Breast epithelium (tissue), 4 donors: Measurements from ENCODE around the gene COL26A1. TPM values are rescaled to one million over a fixed set of nuclear protein-coding genes. Genes with fewer than 3 reads are reported as not detected.
A peak's percentile ranks its signal among the peaks of the same experiment; 100 is the strongest.

Experiments used
- DNase-seq, 2 donors: peaks; one replicate each; pipeline ENCODE4 v3.0.0-alpha.2; 2019; ENCODE audit warnings: low spot score in 2 of 2
- H3K27ac ChIP-seq, 2 donors: fragments of 200-600 bp; sonication (generic) in 1 of 2; one replicate each; pipeline ENCODE4 v1.5.1; 2016 to 2019; ENCODE audit warnings: mild to moderate bottlenecking in 1 of 2
- H3K27me3 ChIP-seq, 2 donors: fragments of 200-600 bp; sonication (generic) in 1 of 2; one replicate each; pipeline versions ENCODE4 v1.5.1 to v1.6.0; 2017 to 2019; ENCODE audit warnings: control low read depth in 1 of 2, mild to moderate bottlenecking in 1 of 2
- H3K36me3 ChIP-seq: fragments of 200-600 bp; one replicate; pipeline ENCODE4 v1.5.1; 2019
- H3K4me1 ChIP-seq, 2 donors: fragments of 200-600 bp; sonication (generic); one replicate each; pipeline ENCODE4 v1.5.1; 2016 to 2019; ENCODE audit warnings: control low read depth in 1 of 2
- H3K4me3 ChIP-seq, 3 donors: fragments of 200-600 bp; sonication (generic); 1 replicate in 2 of 3; 2 replicates in 1 of 3; pipeline ENCODE4 v1.5.1; 2016 to 2019; ENCODE audit warnings: mild to moderate bottlenecking in 3 of 3, moderate library complexity in 2 of 3
- H3K9me3 ChIP-seq, 2 donors: fragments of 200-600 bp; sonication (generic) in 1 of 2; one replicate each; pipeline ENCODE4 v1.5.1; 2016 to 2019; ENCODE audit warnings: control low read depth in 1 of 2
- POLR2A ChIP-seq: fragments of 450-650 bp; IDR thresholded peaks from one replicate; pipeline ENCODE4 v1.6.1; 2016; ENCODE audit warnings: antibody characterized with exemption, mild to moderate bottlenecking, moderate library complexity
- POLR2AphosphoS5 ChIP-seq, 3 donors: sonication (generic); formaldehyde crosslinking; IDR thresholded peaks; one replicate each; pipeline ENCODE4 v1.6.1; 2017; ENCODE audit warnings: antibody characterized with exemption in 3 of 3
- intact Hi-C: fragments of 100-400 bp; cut with DNase I; formaldehyde crosslinking; loops from one replicate; pipeline ENCODE4 v1.15.1; 2023; ENCODE audit warnings: low total_unique reads
- total RNA-seq, 3 donors: library from RNA; depleted of rRNA; stranded (reverse); fragments of >200 nt; gene quantifications; one replicate each; pipeline ENCODE4 v1.1.0, GENCODE V29; 2016
- TF ChIP-seq, protein P1 (sequence below), 3 donors: fragments of 450-650 bp; IDR thresholded peaks; one replicate each; pipeline ENCODE4 v1.5.1; 2016 to 2017; ENCODE audit warnings: antibody characterized with exemption in 3 of 3, mild to moderate bottlenecking in 3 of 3, moderate library complexity in 3 of 3

The COL26A1 gene
- total RNA-seq, 3 donors from 2014 or later = not detected

- TF ChIP-seq POLR2AphosphoS5 (IDR thresholded peaks at IDR 0.05) = no peak
- TF ChIP-seq POLR2A = no peak
- TF ChIP-seq, protein P1, sequence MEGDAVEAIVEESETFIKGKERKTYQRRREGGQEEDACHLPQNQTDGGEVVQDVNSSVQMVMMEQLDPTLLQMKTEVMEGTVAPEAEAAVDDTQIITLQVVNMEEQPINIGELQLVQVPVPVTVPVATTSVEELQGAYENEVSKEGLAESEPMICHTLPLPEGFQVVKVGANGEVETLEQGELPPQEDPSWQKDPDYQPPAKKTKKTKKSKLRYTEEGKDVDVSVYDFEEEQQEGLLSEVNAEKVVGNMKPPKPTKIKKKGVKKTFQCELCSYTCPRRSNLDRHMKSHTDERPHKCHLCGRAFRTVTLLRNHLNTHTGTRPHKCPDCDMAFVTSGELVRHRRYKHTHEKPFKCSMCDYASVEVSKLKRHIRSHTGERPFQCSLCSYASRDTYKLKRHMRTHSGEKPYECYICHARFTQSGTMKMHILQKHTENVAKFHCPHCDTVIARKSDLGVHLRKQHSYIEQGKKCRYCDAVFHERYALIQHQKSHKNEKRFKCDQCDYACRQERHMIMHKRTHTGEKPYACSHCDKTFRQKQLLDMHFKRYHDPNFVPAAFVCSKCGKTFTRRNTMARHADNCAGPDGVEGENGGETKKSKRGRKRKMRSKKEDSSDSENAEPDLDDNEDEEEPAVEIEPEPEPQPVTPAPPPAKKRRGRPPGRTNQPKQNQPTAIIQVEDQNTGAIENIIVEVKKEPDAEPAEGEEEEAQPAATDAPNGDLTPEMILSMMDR (IDR thresholded peaks at IDR 0.05) = no peak
- Histone ChIP-seq H3K4me3 (peak overlapping the region in 1 of 3 donors; percentile 22), H3K27me3 (no peaks in the 10 kb centered on the region), H3K36me3 (no peaks in the 10 kb centered on the region), H3K27ac (no peak overlapping the region), H3K9me3 (no peaks in the 10 kb centered on the region), H3K4me1 (no peaks in the 10 kb centered on the region)
- peak in 1 of 2 donors; percentile 37 for DNase-seq
- intact Hi-C loops = no loop called here
Measured at GRCh38 chr7:101378751-101379174, 16.1 kb downstream of the COL26A1 start.

GRCh38 chr7:101379302-101379701, 16.6 kb downstream of the COL26A1 start:
- Histone ChIP-seq H3K27me3 (no peaks in the 10 kb centered on the region), H3K4me1 (no peaks in the 10 kb centered on the region)
- intact Hi-C loops = no loop called here

GRCh38 chr7:101381549-101382111, 19.0 kb downstream of the COL26A1 start:
- Histone ChIP-seq H3K36me3 (no peaks in the 10 kb centered on the region), H3K4me3 (no peak overlapping the region), H3K9me3 (no peaks in the 10 kb centered on the region), H3K27ac (no peak overlapping the region), H3K27me3 (no peaks in the 10 kb centered on the region), H3K4me1 (no peaks in the 10 kb centered on the region)
- no peak for DNase-seq
- TF ChIP-seq, protein P1 (IDR thresholded peaks at IDR 0.05) = no peak
- TF ChIP-seq POLR2A = no peak
- intact Hi-C loops = no loop called here

More at GRCh38 chr7:101379302-101379701, 16.6 kb downstream of the COL26A1 start:
- H3K27ac ChIP-seq = peak overlapping the region in 1 of 2 donors; percentile 19
- no peaks in the 10 kb centered on the region for H3K36me3 ChIP-seq
- TF ChIP-seq POLR2AphosphoS5 (IDR thresholded peaks at IDR 0.05) (no peak), POLR2A (no peak)
- TF ChIP-seq, protein P1 (IDR thresholded peaks at IDR 0.05) = no peak
- no peak overlapping the region for H3K4me3 ChIP-seq
- no peak for DNase-seq
- H3K9me3 ChIP-seq = no peaks in the 10 kb centered on the region

- Histone ChIP-seq H3K4me1 (no peaks in the 10 kb centered on the region), H3K36me3 (no peaks in the 10 kb centered on the region), H3K27me3 (no peaks in the 10 kb centered on the region), H3K9me3 (no peaks in the 10 kb centered on the region), H3K4me3 (no peak overlapping the region), H3K27ac (no peak overlapping the region)
- TF ChIP-seq POLR2AphosphoS5 (IDR thresholded peaks at IDR 0.05) (no peak), POLR2A (no peak)
- TF ChIP-seq, protein P1 (IDR thresholded peaks at IDR 0.05) = no peak
- DNase-seq = no peak
- intact Hi-C loops = no loop called here
Measured at GRCh38 chr7:101382937-101383336, 20.3 kb downstream of the COL26A1 start.

DNA sequence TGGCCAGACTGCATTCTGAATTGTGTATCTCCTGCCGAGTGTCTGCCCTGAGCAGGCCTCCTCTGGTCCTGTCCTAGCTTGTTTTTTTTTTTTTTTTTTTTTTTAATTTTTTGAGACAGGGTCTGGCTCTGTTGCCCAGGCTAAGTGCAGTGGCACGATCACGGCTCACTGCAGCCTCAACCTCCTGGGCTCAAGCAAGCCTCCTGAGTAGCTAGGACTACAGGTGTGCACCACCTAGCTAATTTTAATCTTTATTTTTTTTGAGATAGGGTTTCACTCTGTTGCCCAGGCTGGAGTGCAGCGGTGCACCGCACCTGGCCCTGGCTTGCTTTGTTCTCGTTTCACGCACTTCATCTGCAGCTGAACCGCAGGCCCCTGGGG, 23.5 kb downstream of the COL26A1 start:
- no peaks in the 10 kb centered on the region for H3K4me1 ChIP-seq
- no peak overlapping the region for H3K4me3 ChIP-seq
- TF ChIP-seq, protein P1 (IDR thresholded peaks at IDR 0.05) = no peak
- TF ChIP-seq POLR2AphosphoS5 (IDR thresholded peaks at IDR 0.05) = no peak
- TF ChIP-seq POLR2A = no peak
- H3K27ac ChIP-seq = no peak overlapping the region
- DNase-seq = no peak
- H3K27me3 ChIP-seq = no peaks in the 10 kb centered on the region
- intact Hi-C loops = no loop called here
- H3K36me3 ChIP-seq = no peaks in the 10 kb centered on the region
- H3K9me3 ChIP-seq = no peaks in the 10 kb centered on the region
